Measurements from ENCODE around the gene ADGRF5.

- TF ChIP-seq ZNF274 (IDR thresholded peaks at IDR 0.05; ENCODE audit: low read depth, low read length) = no peak
- no peak for TF ChIP-seq YY1 (IDR thresholded peaks at IDR 0.05; ENCODE audit: insufficient read depth, insufficient read length)
Observed at GRCh38 chr6:46894433-46894832, 27.3 kb downstream of the ADGRF5 start.
